IMR-90 (cell line): Measurements from ENCODE around the gene NCKAP5. TPM values are rescaled to one million over a fixed set of nuclear protein-coding genes. Genes with fewer than 3 reads are reported as not detected.

Experiments used
- ATAC-seq: fragments of 200-7000 bp; cut with Tn5 transposase; 2 replicates; pipeline ENCODE4 v1.9.1; 2020; ENCODE audit warnings: low read depth, mild to moderate bottlenecking, moderate library complexity
- BruUV-seq: library from RNA; stranded (reverse); fragments of 400-500 nt; replicated peaks from 2 replicates; lab custom pipeline; 2021; lab: Mats Ljungman, UMichigan
- CTCF ChIA-PET: fragments of 300-600 bp; formaldehyde crosslinking; extraction: SDS; loops from one replicate; lab custom pipeline; 2021; ENCODE audit warnings: antibody characterized with exemption; lab: Yijun Ruan, JAX
- POLR2A ChIA-PET: fragments of 300-600 bp; sonication (Branson Sonifier 250); formaldehyde crosslinking; loops from one replicate; lab custom pipeline; 2022; ENCODE audit warnings: antibody characterized with exemption; ENCODE audit not compliant: unreplicated experiment; lab: Charles Lee
- DNase-seq: peaks from one replicate; pipeline ENCODE4 v3.0.0; 2013
- H2AFZ ChIP-seq: replicated peaks from 2 replicates; pipeline ENCODE3; 2013; ENCODE audit warnings: low read length, mild to moderate bottlenecking; ENCODE audit not compliant: poor library complexity
- H2AK5ac ChIP-seq: 2 replicates; pipeline ENCODE4 v1.6.1; 2013; ENCODE audit warnings: low read depth, low read length, inconsistent platforms
- H2AK9ac ChIP-seq: replicated peaks from 2 replicates; pipeline ENCODE3; 2013; ENCODE audit warnings: mild to moderate bottlenecking, low read depth, low read length, moderate library complexity; ENCODE audit not compliant: poor library complexity
- H2BK120ac ChIP-seq: 2 replicates; pipeline ENCODE4 v1.6.1; 2013; ENCODE audit warnings: low read depth, low read length, inconsistent platforms
- H2BK15ac ChIP-seq: 3 replicates; pipeline ENCODE4 v1.6.1; 2013; ENCODE audit warnings: low read depth, low read length, inconsistent platforms
- H2BK20ac ChIP-seq: 2 replicates; pipeline ENCODE4 v1.6.1; 2013; ENCODE audit warnings: low read depth, mild to moderate bottlenecking, inconsistent platforms, low read length, moderate library complexity
- H2BK5ac ChIP-seq: 2 replicates; pipeline ENCODE4 v1.6.1; 2013; ENCODE audit warnings: mild to moderate bottlenecking, low read depth, low read length, inconsistent platforms; ENCODE audit not compliant: poor library complexity, severe bottlenecking
- H3K14ac ChIP-seq: replicated peaks from 2 replicates; pipeline ENCODE4 v1.6.1; 2013; ENCODE audit warnings: low read depth, low read length, inconsistent platforms
- H3K18ac ChIP-seq: 2 replicates; pipeline ENCODE4 v1.6.1; 2013; ENCODE audit warnings: low read depth, low read length, control low read depth
- H3K23ac ChIP-seq: 2 replicates; pipeline ENCODE4 v1.6.1; 2013; ENCODE audit warnings: low read depth, low read length, inconsistent platforms
- H3K27ac ChIP-seq: 2 replicates; pipeline ENCODE4 v1.5.1; 2013; ENCODE audit warnings: mild to moderate bottlenecking, control low read depth, low read length; ENCODE audit not compliant: insufficient read depth
- H3K27me3 ChIP-seq: 2 replicates; pipeline ENCODE4 v1.6.1; 2013; ENCODE audit warnings: low read length; ENCODE audit not compliant: control insufficient read depth, insufficient read depth
- H3K36me3 ChIP-seq: 2 replicates; pipeline ENCODE4 v1.6.1; 2013; ENCODE audit warnings: low read length, mixed read lengths; ENCODE audit not compliant: control insufficient read depth, insufficient read depth
- H3K4ac ChIP-seq: 2 replicates; pipeline ENCODE4 v1.6.1; 2013; ENCODE audit warnings: low read depth, low read length, inconsistent platforms
- H3K4me1 ChIP-seq: 2 replicates; pipeline ENCODE4 v1.6.1; 2013; ENCODE audit warnings: low read length, mixed read lengths; ENCODE audit not compliant: control insufficient read depth, insufficient read depth
- H3K4me2 ChIP-seq: 2 replicates; pipeline ENCODE4 v1.6.1; 2013; ENCODE audit warnings: low read depth, mild to moderate bottlenecking, control low read depth, low read length, moderate library complexity
- H3K4me3 ChIP-seq: 2 replicates; pipeline ENCODE4 v1.5.1; 2013; ENCODE audit warnings: low read depth, mild to moderate bottlenecking, control low read depth, low read length, moderate library complexity; ENCODE audit not compliant: insufficient read depth
- H3K56ac ChIP-seq: 2 replicates; pipeline ENCODE4 v1.6.1; 2013; ENCODE audit warnings: low read length, inconsistent platforms; ENCODE audit not compliant: insufficient read depth; ENCODE audit errors: extremely low read depth
- H3K79me1 ChIP-seq, 2 experiments: 2 replicates each; pipeline ENCODE4 v1.6.1; 2013; ENCODE audit warnings: low read length in 2 of 2, inconsistent platforms in 1 of 2, low read depth in 1 of 2
- H3K9ac ChIP-seq: 2 replicates; pipeline ENCODE4 v1.6.1; 2013; ENCODE audit warnings: low read depth, low read length, control low read depth
- H3K9me1 ChIP-seq: 2 replicates; pipeline ENCODE4 v1.6.1; 2013; ENCODE audit warnings: low read length, inconsistent platforms; ENCODE audit not compliant: insufficient read depth
- H3K9me3 ChIP-seq: 2 replicates; pipeline ENCODE4 v1.6.1; 2013; ENCODE audit warnings: low read length; ENCODE audit not compliant: control insufficient read depth, insufficient read depth
- H4K20me1 ChIP-seq: 2 replicates; pipeline ENCODE4 v1.6.1; 2013; ENCODE audit warnings: low read length, inconsistent platforms; ENCODE audit not compliant: insufficient read depth
- H4K5ac ChIP-seq: 2 replicates; pipeline ENCODE4 v1.6.1; 2013; ENCODE audit warnings: mild to moderate bottlenecking, low read depth, low read length, control low read depth
- H4K8ac ChIP-seq, 2 experiments: 2 replicates each; pipeline ENCODE4 v1.6.1; 2013; ENCODE audit warnings: low read depth in 2 of 2, low read length in 2 of 2, control low read depth in 1 of 2, inconsistent platforms in 1 of 2
- H4K91ac ChIP-seq: 2 replicates; pipeline ENCODE4 v1.6.1; 2013; ENCODE audit warnings: low read depth, low read length, inconsistent platforms; ENCODE audit not compliant: insufficient read depth
- BHLHE40 ChIP-seq: fragments of 150-350 bp; IDR thresholded peaks from 2 replicates; pipeline ENCODE4 v1.6.1; 2016; ENCODE audit warnings: mild to moderate bottlenecking, low read depth, low read length
- CEBPB ChIP-seq: IDR thresholded peaks from 2 replicates; pipeline ENCODE4 v1.6.1; 2012; ENCODE audit warnings: low read depth, low read length, improper control_type of control experiment
- CHD1 ChIP-seq: IDR thresholded peaks from 2 replicates; pipeline ENCODE4 v1.6.1; 2012; ENCODE audit warnings: low read depth, low read length, improper control_type of control experiment
- CTCF ChIP-seq: conservative IDR thresholded peaks from 2 replicates; pipeline ENCODE4 v1.5.1; 2012; ENCODE audit warnings: mild to moderate bottlenecking, low read depth, low read length, improper control_type of control experiment
- ELK1 ChIP-seq: fragments of 150-350 bp; IDR thresholded peaks from 2 replicates; pipeline ENCODE4 v1.6.1; 2016; ENCODE audit warnings: low read depth, mild to moderate bottlenecking, low read length, moderate library complexity, borderline replicate concordance
- MAFK ChIP-seq: IDR thresholded peaks from 2 replicates; pipeline ENCODE4 v1.6.1; 2012; ENCODE audit warnings: low read depth, low read length, improper control_type of control experiment
- MAZ ChIP-seq: IDR thresholded peaks from 2 replicates; pipeline ENCODE4 v1.6.1; 2012; ENCODE audit warnings: low read depth, mild to moderate bottlenecking, low read length, improper control_type of control experiment, moderate library complexity, borderline replicate concordance
- MXI1 ChIP-seq: IDR thresholded peaks from 2 replicates; pipeline ENCODE4 v1.6.1; 2012; ENCODE audit warnings: low read depth, mild to moderate bottlenecking, low read length, moderate library complexity, borderline replicate concordance
- NFE2L2 ChIP-seq: fragments of 150-350 bp; IDR thresholded peaks from 2 replicates; pipeline ENCODE4 v1.6.1; 2016; ENCODE audit warnings: low read depth, mild to moderate bottlenecking, low read length
- POLR2A ChIP-seq: IDR thresholded peaks from 2 replicates; pipeline ENCODE4 v1.6.1; 2012; ENCODE audit warnings: mild to moderate bottlenecking, low read depth, low read length
- RAD21 ChIP-seq: IDR thresholded peaks from 2 replicates; pipeline ENCODE4 v1.6.1; 2012; ENCODE audit warnings: low read length, improper control_type of control experiment
- RCOR1 ChIP-seq: IDR thresholded peaks from 2 replicates; pipeline ENCODE4 v1.6.1; 2012; ENCODE audit warnings: mild to moderate bottlenecking, low read length, improper control_type of control experiment; ENCODE audit not compliant: insufficient replicate concordance
- RFX5 ChIP-seq: IDR thresholded peaks from 2 replicates; pipeline ENCODE4 v1.8.0; 2012; ENCODE audit warnings: low read depth, mild to moderate bottlenecking, low read length, moderate library complexity
- SMC3 ChIP-seq: fragments of 150-350 bp; IDR thresholded peaks from 2 replicates; pipeline ENCODE4 v1.6.1; 2016; ENCODE audit warnings: low read depth, mild to moderate bottlenecking, antibody characterized with exemption, low read length, moderate library complexity
- USF2 ChIP-seq: fragments of 150-350 bp; IDR thresholded peaks from 2 replicates; pipeline ENCODE4 v1.6.1; 2017; ENCODE audit warnings: mild to moderate bottlenecking, antibody characterized with exemption, low read length, low read depth
- WGBS, 2 experiments: methylation state at CpG; one replicate each; pipeline versions ENCODE4 v1.1.5 to v1.1.7; 2013; ENCODE audit warnings: missing lambda C conversion rate in 2 of 2; ENCODE audit not compliant: insufficient read length in 1 of 2; ENCODE audit errors: extremely low coverage in 2 of 2; 5-methylcytosine and 5-hydroxymethylcytosine counted together
- dilution Hi-C: fragments of 300-500 bp; cut with HindIII; formaldehyde crosslinking; loops from one replicate; pipeline ENCODE4 v1.14.3; 2018; ENCODE audit warnings: low sequenced_read_pairs; ENCODE audit not compliant: unreplicated experiment
- in situ Hi-C: fragments of 300-500 bp; cut with MboI; formaldehyde crosslinking; loops from 3 replicates; pipeline ENCODE4 v1.14.3; 2019; ENCODE audit warnings: low sequenced_read_pairs, inconsistent platforms, mixed read lengths
- intact Hi-C: fragments of 100-400 bp; cut with micrococcal nuclease; formaldehyde crosslinking; loops from 2 replicates; pipeline ENCODE4 v1.10.0; 2022
- polyA plus RNA-seq, 3 experiments: library from polyadenylated mRNA; depleted of rRNA; stranded (reverse); fragments of >200 nt; gene quantifications; 2 replicates each; pipeline ENCODE4 v1.2.3, GENCODE V29; 2012; ENCODE audit warnings: low replicate concordance in 1 of 3
- total RNA-seq: library from RNA; depleted of rRNA; stranded (reverse); fragments of >200 nt; gene quantifications from 2 replicates; pipeline ENCODE4 v1.2.3, GENCODE V29; 2012

Gene NCKAP5
- total and polyA plus RNA-seq, 2 of the 4 experiments (the other 2 are of a cell fraction), result 2.7 to 3.9 TPM

GRCh38 chr2:133192028-133192427, 376.2 kb downstream of the NCKAP5 start:
- Histone ChIP-seq H3K4ac (no peak overlapping the region), H2AK9ac (no peak overlapping the region), H3K9ac (no peak overlapping the region), H3K56ac (no peak overlapping the region), H3K18ac (no peak overlapping the region), H2BK15ac (no peak overlapping the region), H3K4me3 (no peak overlapping the region), H4K8ac (no peak overlapping the region), H3K9me1 (no peaks in the 10 kb centered on the region; the same call in 1 of the 2 replicates), H2BK120ac (no peak overlapping the region), H4K5ac (no peak overlapping the region), H3K23ac (no peak overlapping the region), H3K27me3 (no peaks in the 10 kb centered on the region), H3K14ac (no peak overlapping the region), H2AK5ac (no peak overlapping the region), H2AFZ (no peak overlapping the region), H3K36me3 (no peaks in the 10 kb centered on the region), H4K20me1 (no peaks in the 10 kb centered on the region), H4K91ac (no peak overlapping the region), H3K4me2 (no peak overlapping the region), H3K79me1 (peaks cover 19 to 24% of the 10 kb centered on the region in 2 experiments), H2BK20ac (no peak overlapping the region), H3K9me3 (no peaks in the 10 kb centered on the region), H2BK5ac (no peak overlapping the region), H3K4me1 (peaks cover 12% of the 10 kb centered on the region), H3K27ac (no peak overlapping the region)
- BruUV-seq, result no TSS peak
- CTCF ChIA-PET, result no interaction called here
- WGBS, 2 experiments, result no CpG with 5 or more reads among the region's 3 CpGs
- DNase-seq (no peak), ATAC-seq (no peak)
- in situ Hi-C loops, result no loop called here
- TF ChIP-seq ELK1 (no peak), RFX5 (no peak), POLR2A (no peak), RAD21 (no peak), RCOR1 (no peak), NFE2L2 (no peak), BHLHE40 (no peak), SMC3 (no peak), CHD1 (no peak), MAZ (no peak), MAFK (no peak), MXI1 (no peak), USF2 (no peak), CTCF (no peak; the same call in 1 of the 2 replicates), CEBPB (no peak)
- POLR2A ChIA-PET, result no interaction called here
- intact Hi-C loops, result loop anchor here (10.0 kb wide), 1 partner anchor 213 kb away; no protein-coding TSS in a partner anchor
- dilution Hi-C loops, result no loop called here
